HG02763 (cell line): ENCODE results near the gene RUBCN.
"Not testable (repeated sequence)": the region's sequence is repeated elsewhere in the genome, so short reads cannot be mapped to it uniquely, and the experiment has no call there.

Source experiments
- ATAC-seq: cut with Tn5 transposase; IDR thresholded peaks from one replicate; pipeline ENCODE4 v1.9.1; 2021; ENCODE audit warnings: mild to moderate bottlenecking, moderate library complexity; ENCODE audit not compliant: unreplicated experiment

RUBCN gene

DNA sequence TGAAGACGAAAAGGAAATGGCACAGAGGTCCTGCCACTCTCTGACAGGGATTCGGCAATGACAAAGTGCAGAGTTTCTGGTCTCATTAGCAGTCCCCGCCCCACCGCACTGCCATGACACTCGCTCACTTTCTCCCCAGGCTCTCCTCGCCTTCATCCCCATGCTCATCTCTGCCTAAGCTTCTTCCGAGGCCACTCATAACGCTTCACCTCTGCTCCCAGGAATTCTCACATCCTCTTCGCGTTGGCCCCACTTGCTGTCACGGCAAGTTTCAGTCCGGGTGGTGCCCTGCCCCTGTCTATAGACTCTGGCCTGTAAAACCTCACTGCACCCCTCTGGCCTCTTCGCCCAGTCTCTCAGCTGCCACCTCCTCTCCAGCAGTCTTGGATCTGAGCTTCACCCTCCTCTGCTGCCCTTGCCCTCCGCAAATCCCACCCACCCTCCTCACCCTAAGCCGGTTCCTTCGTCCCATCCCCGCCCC, 654 bp downstream of the RUBCN start:
- ATAC-seq = no peak

DNA sequence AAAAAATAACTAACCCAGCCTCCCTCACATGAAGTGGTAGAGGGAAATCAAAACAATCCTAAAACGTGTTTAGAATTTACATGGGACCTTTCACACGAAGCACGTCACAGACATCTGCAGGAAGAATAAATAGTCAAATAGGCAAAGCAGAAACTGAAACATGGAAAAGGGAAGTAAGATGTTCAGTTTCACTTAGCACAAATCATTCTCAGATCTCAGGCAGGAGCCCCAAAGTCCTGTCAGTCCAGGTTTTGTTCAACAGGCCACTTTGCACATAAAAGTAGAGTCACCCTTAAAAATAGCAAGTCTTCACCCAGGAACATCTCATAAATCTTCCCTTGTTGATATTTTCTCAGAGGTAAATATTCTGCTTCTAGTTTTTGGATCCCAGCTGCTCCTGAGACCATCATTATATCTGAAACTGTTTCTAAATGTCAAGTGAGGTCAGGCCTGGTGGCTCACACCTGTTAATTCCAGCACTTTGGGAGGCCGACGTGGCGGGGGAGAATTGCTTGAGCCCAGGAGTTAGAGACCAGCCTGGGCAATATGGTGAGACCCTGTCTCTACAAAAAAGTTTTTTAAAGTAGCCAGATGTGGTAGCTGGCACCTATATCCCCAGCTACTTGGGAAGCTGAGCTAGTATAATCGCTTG, 1.9 kb downstream of the RUBCN start:
- peak; percentile 36 for ATAC-seq

DNA sequence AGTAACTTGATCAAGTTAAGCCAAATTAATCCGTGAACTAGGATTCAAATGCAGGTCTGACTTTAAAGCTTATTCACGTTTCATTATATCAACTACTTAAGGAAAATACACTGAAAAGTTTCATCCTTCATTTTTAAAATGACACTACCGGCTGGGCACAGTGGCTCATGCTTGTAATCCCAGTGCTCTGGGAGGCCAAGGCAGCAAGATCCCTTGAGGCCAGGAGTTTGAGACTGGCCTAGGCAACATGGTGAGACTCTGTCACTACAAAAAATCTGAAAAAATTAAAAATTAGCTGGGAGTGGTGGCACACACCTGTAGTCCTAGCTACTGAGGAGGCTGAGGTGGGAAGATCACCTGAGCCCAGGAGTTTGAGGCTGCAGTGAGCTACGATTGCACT, 3.7 kb downstream of the RUBCN start:
- ATAC-seq = no peak

DNA sequence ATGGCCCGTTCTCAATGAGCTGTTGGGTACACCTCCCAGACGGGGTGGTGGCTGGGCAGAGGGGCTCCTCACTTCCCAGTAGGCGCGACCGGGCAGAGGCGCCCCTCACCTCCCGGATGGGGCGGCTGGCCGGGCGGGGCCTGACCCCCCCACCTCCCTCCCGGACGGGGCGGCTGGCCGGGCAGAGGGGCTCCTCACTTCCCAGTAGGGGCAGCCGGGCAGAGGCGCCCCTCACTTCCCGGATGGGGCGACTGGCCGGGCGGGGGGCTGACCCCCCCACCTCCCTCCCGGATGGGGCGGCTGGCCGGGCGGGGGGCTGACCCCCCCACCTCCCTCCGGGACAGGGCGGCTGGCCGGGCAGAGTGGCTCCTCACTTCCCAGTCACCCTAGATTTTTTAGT, 5.2 kb downstream of the RUBCN start:
- not testable (repeated sequence) for ATAC-seq

DNA sequence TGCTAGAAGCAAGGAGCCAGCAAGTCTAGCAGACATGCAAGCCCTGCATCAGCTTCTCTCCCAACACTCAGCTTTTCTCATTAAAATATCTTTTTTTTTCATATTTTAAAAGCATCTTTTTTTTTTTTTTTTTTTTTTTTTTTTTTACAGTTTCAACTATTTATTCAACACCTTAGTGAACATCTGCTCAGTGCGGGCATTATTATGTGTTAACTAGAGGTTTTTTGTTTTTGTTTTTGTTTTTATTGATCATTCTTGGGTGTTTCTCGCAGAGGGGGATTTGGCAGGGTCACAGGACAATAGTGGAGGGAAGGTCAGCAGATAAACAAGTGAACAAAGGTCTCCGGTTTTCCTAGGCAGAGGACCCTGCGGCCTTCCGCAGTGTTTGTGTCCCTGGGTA, 5.9 kb downstream of the RUBCN start:
- not testable (repeated sequence) for ATAC-seq

DNA sequence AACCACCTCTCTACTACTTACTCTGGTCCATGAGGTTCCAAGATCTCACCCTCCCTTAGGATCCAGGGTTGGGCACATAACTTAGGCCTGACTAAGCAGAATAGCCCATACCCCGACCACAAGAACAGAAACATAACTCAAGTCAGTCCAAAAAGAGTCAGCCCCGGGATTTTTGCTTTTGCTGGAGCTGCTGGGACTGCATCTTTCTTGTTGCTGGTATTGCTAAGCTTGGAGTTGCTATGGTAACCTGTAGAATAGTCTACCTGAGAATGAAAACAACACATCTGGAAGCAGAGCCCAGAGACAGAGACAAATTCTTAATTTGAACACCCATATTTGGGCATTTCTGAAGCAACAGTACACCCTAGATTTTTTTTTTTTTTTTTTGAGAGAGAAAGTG, 6.5 kb downstream of the RUBCN start:
- ATAC-seq = no peak

DNA sequence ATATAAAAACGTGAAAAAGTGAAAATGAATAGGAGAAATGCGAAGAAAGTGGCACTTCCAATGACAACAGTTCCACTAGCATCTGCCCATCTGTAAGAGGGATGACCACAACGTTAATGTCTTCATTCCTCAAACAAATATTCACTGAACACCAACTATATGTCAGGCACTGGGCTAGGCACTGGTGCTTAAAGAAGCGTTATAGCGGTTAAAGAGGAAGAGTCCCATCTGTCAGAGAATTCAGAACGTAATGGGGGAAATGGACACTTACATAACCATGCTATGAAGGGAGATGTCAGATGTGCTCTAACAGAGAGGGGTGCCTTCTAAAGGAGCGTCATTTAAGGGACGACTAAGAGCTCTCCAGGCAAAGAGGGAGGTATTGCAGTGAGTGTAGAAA, 8.2 kb downstream of the RUBCN start:
- no peak for ATAC-seq

DNA sequence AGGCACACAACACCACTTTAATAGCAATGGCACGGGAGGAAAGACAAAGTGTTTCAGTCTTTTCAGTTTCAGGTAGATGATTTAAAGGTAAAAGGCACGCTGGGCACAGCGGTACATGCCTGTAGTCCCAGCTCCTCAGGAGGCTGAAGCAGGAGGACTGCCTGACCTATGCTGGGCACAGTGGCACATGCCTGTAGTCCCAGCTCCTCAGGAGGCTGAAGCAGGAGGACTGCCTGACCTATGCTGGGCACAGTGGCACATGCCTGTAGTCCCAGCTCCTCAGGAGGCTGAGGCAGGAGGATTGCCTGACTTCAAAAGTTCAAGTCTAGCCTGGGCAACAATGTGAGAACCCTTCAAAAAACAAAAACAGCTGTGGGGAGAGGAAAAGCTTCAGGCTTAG, 8.8 kb downstream of the RUBCN start:
- ATAC-seq = not testable (repeated sequence)

DNA sequence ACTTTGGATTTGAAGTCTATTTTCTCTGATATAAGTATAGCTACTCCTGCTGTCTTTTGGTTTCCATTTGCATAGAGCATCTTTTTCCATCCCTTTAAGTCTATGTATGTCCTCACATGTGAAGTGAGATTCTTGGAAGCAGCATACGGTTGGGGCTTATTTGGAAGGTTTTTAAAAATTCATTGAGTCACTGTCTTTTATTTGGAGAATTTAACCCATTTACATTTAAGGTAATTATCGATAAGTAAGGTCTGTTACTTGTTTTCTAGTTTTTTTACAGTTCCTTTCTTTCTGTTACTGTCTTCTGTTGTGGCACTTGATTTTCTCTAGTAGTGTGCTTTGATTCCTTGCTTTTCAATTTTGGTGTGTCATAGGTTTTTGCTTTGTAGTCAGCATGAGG, 14.0 kb downstream of the RUBCN start:
- ATAC-seq = no peak

DNA sequence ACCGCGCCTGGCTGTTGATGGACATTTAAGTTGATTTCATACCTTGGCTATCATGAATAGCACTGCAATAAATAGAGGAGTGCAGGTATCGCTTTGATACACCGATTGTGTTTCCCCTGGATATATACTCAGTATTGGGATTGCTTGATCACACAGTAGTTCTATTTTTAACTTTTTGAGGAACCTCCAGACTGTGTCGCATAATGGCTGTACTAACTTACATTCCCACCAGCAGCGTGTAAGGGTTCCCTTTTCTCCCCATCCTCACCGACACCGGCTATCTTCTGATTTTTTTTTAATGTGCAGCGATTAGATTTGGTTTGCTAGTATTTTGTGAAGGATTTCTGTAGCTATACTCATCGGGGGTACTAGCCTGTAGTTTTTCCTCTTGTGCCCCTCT, 16.0 kb downstream of the RUBCN start:
- ATAC-seq = no peak

DNA sequence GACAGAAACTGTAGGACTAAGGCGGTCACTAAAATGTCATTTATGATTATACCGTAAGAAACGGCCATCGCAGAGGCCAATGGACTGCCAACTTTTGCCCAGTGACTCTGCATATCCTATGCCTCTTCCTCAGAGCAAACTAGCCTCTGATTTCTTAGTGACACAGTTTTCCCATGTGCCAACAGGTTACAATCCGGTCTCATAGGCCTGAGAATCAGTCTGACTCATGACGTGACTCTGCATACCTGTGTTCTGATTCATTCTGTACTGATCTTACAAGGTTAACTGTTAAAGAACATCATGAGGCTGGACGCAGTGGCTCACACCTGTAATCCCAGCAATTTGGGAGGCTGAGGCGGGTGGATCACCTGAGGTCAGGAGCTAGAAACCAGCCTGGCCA, 17.8 kb downstream of the RUBCN start:
- ATAC-seq = no peak

DNA sequence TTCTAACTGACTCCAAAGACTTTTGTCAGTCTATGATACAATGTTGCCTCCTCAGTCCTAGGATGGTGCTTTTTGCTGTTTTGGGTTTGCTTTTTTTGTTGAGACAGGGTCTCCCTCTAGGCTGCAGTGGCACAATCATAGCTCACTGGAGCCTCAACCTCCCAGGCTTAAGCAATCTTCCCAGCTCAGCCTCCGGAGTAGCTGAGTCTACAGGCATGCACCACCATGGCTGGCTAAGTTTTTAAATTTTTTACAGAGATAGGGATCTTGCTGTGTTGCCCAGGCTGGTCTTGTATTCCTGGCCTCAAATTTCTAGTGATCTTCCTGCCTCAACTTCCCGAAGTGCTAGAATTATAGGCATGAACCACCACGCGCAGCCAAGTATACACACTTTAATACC, 22.5 kb downstream of the RUBCN start:
- no peak for ATAC-seq

DNA sequence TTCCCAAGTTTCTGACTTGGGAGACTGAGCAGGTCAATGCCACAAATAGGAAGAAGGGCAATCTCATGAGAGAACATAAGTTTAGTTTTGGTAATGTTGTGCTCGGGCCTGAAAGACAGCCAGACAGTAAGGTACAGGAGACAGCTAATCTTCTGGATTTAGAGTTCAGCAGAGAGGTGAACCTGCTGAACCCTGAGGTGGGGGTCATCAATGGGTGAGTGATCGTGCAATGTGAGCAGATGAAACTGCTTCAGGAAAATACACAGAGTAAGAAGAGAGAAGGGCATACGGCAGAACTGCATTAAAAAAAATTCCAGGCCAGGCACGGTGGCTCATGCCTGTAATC, 23.3 kb downstream of the RUBCN start:
- no peak for ATAC-seq

DNA sequence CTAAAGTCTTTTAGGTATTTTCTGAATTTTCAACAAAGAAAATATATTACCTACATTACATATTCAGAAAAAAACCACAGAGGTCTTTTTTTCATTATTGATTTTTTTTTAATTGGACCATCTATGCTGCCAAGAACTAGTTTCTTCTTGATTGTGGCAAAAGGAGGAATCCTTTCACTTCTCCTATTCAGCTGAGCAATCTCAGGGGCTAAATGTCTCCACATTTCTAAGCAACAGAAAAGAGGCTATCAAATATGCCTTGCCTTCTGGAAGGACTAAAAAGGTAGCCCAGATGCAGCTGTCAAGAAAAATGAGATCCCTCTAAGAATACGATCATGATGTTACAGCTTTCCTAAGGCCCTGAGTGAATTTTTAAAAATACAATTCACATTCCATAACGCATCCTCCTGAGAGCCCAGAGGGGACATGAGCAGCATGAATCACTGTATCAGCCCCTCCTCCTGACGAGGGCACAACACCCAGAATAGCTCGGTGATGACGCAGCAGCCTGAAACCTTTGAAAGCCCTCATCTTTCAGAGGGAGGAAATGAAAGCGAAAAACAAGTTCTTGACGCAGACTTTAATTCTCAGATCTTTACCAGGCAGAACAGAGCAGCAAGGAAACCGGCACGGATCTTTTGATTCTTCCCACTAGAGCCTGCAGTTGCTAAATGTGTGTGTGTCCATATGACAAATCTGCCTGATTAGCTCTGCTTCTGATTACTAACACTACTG, 24.6 kb downstream of the RUBCN start:
- peak; percentile 87 for ATAC-seq

DNA sequence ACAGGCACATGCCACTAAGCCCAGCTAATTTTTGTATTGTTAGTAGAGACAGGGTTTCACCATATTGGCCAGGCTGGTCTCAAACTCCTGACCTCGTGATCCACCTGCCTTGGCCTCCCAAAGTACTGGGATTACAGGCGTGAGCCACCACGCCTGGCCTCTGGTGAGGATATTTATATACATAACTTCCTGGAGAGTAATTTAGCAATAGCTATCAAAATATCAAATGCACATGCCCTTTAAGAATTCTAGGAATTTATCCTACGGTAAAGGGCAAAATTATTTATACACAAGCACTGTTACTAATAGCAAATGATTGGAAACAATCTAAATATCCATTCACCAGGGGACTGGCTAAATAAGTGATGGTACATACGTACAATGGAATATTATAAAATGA, 25.7 kb downstream of the RUBCN start:
- ATAC-seq = not testable (repeated sequence)

DNA sequence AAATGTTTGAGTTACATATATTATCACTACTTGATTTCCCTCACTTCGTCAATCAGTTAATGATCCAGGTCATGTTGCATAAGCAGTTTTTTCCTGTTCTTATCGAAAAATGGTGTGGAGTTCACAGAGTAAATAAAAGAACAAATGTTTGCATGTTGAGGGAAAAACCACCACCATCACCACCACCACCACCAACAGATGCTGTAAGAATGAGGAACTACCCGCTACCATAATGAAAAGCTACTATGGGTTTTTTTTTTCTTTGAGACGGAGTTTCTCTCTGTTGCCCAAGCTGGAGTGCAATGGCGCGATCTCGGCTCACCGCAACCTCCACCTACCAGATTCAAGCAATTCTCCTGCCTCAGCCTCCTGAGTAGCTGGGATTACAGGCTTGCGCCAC, 27.6 kb downstream of the RUBCN start:
- ATAC-seq = no peak

DNA sequence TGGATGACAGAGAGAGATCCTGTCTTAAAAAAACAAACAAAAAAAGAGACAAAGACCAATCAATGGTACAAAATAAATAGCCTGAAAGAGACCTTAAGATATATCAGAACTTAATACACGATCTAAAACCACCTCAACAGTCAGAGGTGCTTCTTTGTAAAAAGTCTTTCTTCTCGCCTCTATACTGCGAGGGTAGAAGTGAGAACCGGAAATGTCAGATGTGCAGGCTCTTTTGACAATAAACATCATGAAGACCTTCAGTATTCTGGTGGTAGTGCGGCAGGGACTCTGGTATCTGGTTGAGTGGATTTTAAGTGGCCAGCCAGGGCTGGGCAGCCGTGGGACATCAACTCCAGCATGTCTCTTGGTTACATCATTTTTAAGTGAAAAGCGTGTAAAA, 30.0 kb downstream of the RUBCN start:
- no peak for ATAC-seq

DNA sequence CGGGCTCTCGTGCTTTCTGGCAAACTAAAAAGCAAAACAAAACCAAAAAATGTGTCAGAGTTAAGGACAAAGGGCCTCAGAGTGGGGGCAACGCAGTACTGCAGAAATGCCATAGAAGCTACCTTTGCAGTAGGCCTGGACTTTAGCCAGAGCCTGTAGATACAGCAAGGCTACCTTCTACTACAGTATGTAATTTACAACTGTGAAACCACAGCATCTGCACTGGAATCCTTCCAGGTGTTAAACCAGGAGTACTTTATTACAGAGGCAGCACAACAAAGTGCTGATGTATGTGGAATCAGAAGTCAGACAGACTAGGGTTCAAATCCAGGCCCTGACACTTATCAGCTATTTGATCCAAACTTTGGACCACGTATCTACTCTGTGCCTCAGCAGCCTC, 34.9 kb downstream of the RUBCN start:
- no peak for ATAC-seq

DNA sequence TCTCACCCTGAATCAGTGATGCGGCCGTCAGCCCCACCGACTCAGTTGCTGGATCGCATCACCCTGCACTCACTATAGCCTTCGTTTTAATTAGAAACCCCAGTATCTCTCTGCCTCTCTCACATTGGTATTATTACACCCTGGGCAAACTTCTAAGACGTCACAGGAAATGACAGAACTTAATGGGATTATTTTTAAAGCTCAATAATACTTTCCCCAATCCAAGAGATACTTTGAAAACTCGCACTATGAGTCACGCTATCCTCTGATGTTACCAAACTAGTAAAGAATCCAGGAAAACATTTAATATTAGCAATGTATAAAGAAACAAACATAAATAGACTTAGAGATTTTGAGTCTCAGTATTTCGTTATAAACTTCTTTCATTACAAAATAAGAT, 36.6 kb downstream of the RUBCN start:
- no peak for ATAC-seq

DNA sequence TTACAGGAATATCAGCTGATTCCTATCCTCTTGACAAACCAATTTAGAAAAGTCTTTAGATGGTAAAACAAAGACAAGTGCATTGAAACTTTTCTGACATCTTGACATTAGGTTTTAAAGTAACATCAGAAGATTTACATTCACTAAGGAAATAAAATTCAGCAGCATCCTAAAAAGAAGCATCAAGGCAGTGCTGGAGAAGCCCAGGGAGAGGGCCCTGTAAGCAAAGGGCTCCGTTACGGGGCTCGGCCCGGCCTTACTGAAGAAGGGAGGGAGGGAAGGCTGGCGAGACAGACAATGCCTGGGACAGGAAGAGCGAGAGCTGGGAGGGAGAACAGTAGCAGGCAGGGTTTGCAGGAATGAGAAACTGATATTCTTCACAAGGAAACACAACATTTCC, 39.3 kb downstream of the RUBCN start:
- no peak for ATAC-seq

DNA sequence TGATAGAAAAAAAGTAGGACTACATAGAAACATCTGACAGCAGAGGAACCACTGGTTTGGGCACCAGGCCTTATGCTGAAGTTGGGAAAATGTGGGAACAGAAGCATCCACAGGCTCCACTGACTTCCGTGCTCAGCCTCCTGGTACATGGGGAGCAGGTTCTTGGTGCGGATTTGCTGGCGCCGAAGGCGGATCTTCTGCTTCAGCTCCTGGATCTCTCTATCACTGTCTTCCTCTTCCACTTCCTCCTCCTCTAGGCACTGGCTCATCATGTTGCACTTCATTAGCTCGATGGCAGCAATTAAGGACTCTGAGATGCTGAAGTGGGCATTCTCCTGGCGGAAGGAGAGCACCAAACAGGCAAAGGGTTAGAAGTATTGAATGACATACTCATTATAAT, 42.5 kb downstream of the RUBCN start:
- no peak for ATAC-seq

DNA sequence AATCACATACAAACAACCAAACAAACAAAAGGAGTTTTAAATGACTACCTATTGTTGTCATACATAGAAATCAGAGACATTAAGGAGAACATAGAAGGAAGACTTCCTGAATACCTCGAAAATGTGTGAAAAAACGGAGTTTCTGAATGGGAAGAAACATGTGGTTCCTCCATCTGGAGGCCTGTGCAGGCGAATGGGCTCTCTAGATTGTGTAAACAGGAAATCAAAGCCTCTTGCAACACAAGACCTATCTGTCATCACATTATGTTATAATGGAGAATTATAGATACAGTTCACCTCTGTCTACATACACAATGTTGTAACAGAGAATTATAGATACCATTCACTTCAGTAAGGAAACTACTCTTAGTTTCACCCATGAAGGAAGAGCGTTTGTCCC, 44.1 kb downstream of the RUBCN start:
- ATAC-seq = no peak

DNA sequence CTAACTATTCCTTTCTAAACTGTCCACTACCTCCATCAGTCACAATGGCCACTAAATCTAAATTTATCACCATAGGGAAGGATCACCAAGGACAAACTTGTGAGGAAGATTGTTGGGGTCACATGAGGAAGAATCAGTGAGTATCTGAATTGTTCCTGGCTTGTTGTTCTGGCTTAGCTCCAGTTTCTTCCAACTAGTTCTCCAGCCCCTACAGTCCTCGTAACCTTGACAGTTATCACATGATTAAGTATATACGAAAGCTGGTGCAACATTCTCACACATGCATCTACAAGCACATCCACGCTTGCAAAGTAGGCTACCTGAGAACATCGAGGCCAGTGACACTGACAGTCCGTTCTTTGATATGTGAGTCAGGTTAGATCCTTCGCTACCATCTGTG, 46.0 kb downstream of the RUBCN start:
- no peak for ATAC-seq
